Keratinocyte (primary cell): ENCODE results near the gene ACYP2. TPM values are rescaled to one million over a fixed set of nuclear protein-coding genes. Genes with fewer than 3 reads are reported as not detected.
"Not testable (repeated sequence)": the region's sequence is repeated elsewhere in the genome, so short reads cannot be mapped to it uniquely, and the experiment has no call there.

Source experiments
- DNase-seq: peaks from one replicate; pipeline ENCODE4 v3.0.0-alpha.2; 2011; ENCODE audit warnings: low read depth, missing footprints, low spot score
- FAIRE-seq: peaks from 2 replicates; lab custom pipeline; 2011; peaks lifted over from hg19 to GRCh38; lab: Jason Lieb, UNC
- H2AFZ ChIP-seq: 2 replicates; pipeline ENCODE4 v1.6.0; 2012; ENCODE audit warnings: low read length, control low read depth, inconsistent platforms; ENCODE audit not compliant: control insufficient read depth
- H3K27ac ChIP-seq: 2 replicates; pipeline ENCODE4 v1.5.1; 2011; ENCODE audit warnings: low read length; ENCODE audit not compliant: control insufficient read depth, insufficient read depth
- H3K27me3 ChIP-seq: 3 replicates; pipeline ENCODE4 v1.6.0; 2011; ENCODE audit warnings: low read length; ENCODE audit not compliant: control insufficient read depth, insufficient read depth; ENCODE audit errors: extremely low read depth
- H3K36me3 ChIP-seq, 2 experiments: 2 replicates in 1 of 2; 3 replicates in 1 of 2; pipeline ENCODE4 v1.5.1; 2011; ENCODE audit warnings: low read length in 2 of 2, mild to moderate bottlenecking in 1 of 2; ENCODE audit not compliant: control insufficient read depth in 2 of 2, insufficient read depth in 2 of 2; ENCODE audit errors: extremely low read depth in 1 of 2
- H3K4me1 ChIP-seq: 3 replicates; pipeline ENCODE4 v1.5.1; 2011; ENCODE audit warnings: low read length; ENCODE audit not compliant: control insufficient read depth, insufficient read depth; ENCODE audit errors: extremely low read depth
- H3K4me2 ChIP-seq: 3 replicates; pipeline ENCODE4 v1.6.0; 2011; ENCODE audit warnings: low read depth, low read length; ENCODE audit not compliant: control insufficient read depth, insufficient read depth; ENCODE audit errors: extremely low read depth
- H3K4me3 ChIP-seq, 3 experiments: fragments of 200-600 bp in 1 of 3; sonication (generic) in 1 of 3; 2 replicates in 2 of 3; 3 replicates in 1 of 3; pipeline ENCODE4 v1.5.1; 2011 to 2016; ENCODE audit warnings: low read length in 3 of 3, mild to moderate bottlenecking in 3 of 3, control low read depth in 2 of 3, inconsistent platforms in 1 of 3, low read depth in 1 of 3, mixed read lengths in 1 of 3, mixed run types in 1 of 3, moderate library complexity in 1 of 3; ENCODE audit not compliant: control insufficient read depth in 2 of 3, insufficient read depth in 2 of 3; ENCODE audit errors: extremely low read depth in 1 of 3
- H3K79me2 ChIP-seq: 2 replicates; pipeline ENCODE4 v1.6.0; 2012; ENCODE audit warnings: low read length; ENCODE audit not compliant: control insufficient read depth, insufficient read depth
- H3K9ac ChIP-seq: 3 replicates; pipeline ENCODE4 v1.6.0; 2011; ENCODE audit warnings: low read length; ENCODE audit not compliant: control insufficient read depth, insufficient read depth; ENCODE audit errors: extremely low read depth
- H3K9me1 ChIP-seq: 3 replicates; pipeline ENCODE4 v1.6.0; 2011; ENCODE audit warnings: low read length; ENCODE audit not compliant: control insufficient read depth, insufficient read depth; ENCODE audit errors: extremely low read depth
- H3K9me3 ChIP-seq: 2 replicates; pipeline ENCODE4 v1.5.1; 2012; ENCODE audit warnings: low read depth, low read length; ENCODE audit not compliant: control insufficient read depth
- H4K20me1 ChIP-seq: 3 replicates; pipeline ENCODE4 v1.6.0; 2011; ENCODE audit warnings: low read length; ENCODE audit not compliant: control insufficient read depth, insufficient read depth; ENCODE audit errors: extremely low read depth
- EZH2 ChIP-seq: IDR thresholded peaks from one replicate; pipeline ENCODE4 v1.6.1; 2012; ENCODE audit warnings: inconsistent platforms, mild to moderate bottlenecking, low read length, moderate library complexity
- dilution Hi-C: fragments of 300-500 bp; cut with MboI; formaldehyde crosslinking; loops from one replicate; pipeline ENCODE4 v1.7.0; 2020; ENCODE audit warnings: low sequenced_read_pairs; ENCODE audit not compliant: extremely low pct_ligation_motif_present
- polyA plus RNA-seq, 5 experiments: library from polyadenylated mRNA; depleted of rRNA in 3 of 5; stranded (reverse) in 3 of 5; stranded (forward) in 1 of 5; unstranded in 1 of 5; fragments of >200 nt; gene quantifications; 1 replicate in 1 of 5; 2 replicates in 3 of 5; 3 replicates in 1 of 5; pipeline versions ENCODE4 v1.2.1 to v1.2.3, GENCODE V29; 2011 to 2012; ENCODE audit warnings: missing spikeins in 2 of 5, low read depth in 1 of 5, low replicate concordance in 1 of 5
- TF ChIP-seq, protein P1 (sequence below), 3 experiments: IDR thresholded peaks in 1 of 3; conservative IDR thresholded peaks in 1 of 3; optimal IDR thresholded peaks in 1 of 3; 2 replicates in 2 of 3; 3 replicates in 1 of 3; pipeline versions ENCODE3 to v1.5.1; 2011; ENCODE audit warnings: low read length in 3 of 3, mild to moderate bottlenecking in 3 of 3, moderate library complexity in 2 of 3, control low read depth in 1 of 3, inconsistent platforms in 1 of 3; ENCODE audit not compliant: insufficient read depth in 2 of 3; ENCODE audit errors: extremely low read depth in 1 of 3

ACYP2 gene
- polyA plus RNA-seq, 1 donor (not counting 4 experiments of a cell fraction or from before 2014, with no cell fraction given): 8.7 TPM

GRCh38 chr2:54067851-54068375, 47.5 kb upstream of the ACYP2 start:
- TF ChIP-seq, protein P1, sequence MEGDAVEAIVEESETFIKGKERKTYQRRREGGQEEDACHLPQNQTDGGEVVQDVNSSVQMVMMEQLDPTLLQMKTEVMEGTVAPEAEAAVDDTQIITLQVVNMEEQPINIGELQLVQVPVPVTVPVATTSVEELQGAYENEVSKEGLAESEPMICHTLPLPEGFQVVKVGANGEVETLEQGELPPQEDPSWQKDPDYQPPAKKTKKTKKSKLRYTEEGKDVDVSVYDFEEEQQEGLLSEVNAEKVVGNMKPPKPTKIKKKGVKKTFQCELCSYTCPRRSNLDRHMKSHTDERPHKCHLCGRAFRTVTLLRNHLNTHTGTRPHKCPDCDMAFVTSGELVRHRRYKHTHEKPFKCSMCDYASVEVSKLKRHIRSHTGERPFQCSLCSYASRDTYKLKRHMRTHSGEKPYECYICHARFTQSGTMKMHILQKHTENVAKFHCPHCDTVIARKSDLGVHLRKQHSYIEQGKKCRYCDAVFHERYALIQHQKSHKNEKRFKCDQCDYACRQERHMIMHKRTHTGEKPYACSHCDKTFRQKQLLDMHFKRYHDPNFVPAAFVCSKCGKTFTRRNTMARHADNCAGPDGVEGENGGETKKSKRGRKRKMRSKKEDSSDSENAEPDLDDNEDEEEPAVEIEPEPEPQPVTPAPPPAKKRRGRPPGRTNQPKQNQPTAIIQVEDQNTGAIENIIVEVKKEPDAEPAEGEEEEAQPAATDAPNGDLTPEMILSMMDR (optimal IDR thresholded peaks at IDR 0.05 in 1 of 3, IDR thresholded peaks at IDR 0.05 in 1 of 3, conservative IDR thresholded peaks at IDR 0.05 in 1 of 3; ENCODE audit: extremely low read depth in 1 of 3, insufficient read depth in 2 of 3, low read length in 3 of 3): no peak
- TF ChIP-seq EZH2: no peak
- DNase-seq: no peak
- Histone ChIP-seq H3K4me3 (no peak overlapping the region), H4K20me1 (no peaks in the 10 kb centered on the region), H3K9me1 (no peaks in the 10 kb centered on the region), H3K4me1 (peaks cover 37% of the 10 kb centered on the region), H3K79me2 (no peaks in the 10 kb centered on the region), H3K27ac (no peak overlapping the region), H3K4me2 (no peak overlapping the region), H2AFZ (no peak overlapping the region), H3K9ac (no peak overlapping the region), H3K36me3 (no peaks in the 10 kb centered on the region), H3K9me3 (no peaks in the 10 kb centered on the region), H3K27me3 (no peaks in the 10 kb centered on the region)
- dilution Hi-C loops: no loop called here
- no peak for FAIRE-seq

GRCh38 chr2:54072483-54072882, 42.9 kb upstream of the ACYP2 start:
- DNase-seq: not testable (repeated sequence)

DNA sequence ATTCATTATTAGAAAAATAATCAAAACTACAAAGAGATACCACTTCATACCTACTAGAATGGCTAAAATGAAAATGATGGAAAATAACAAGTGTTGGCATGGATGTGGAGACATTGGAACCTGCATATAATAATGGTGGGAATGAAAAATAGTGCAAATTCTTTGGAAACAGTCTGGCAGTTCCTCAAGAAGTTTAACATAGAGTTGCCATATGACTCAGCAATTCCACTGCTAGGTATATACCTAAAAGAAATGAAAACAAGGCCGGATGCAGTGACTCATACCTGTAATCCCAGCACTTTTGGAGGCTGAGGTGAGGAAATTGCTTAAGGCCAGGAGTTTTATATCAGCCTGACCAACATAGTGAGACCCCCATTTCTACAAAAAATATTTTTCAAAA, 41.6 kb upstream of the ACYP2 start:
- H3K9me1 ChIP-seq: no peaks in the 10 kb centered on the region
- no peaks in the 10 kb centered on the region for H4K20me1 ChIP-seq
- peak overlapping the region; percentile 36 for H3K27ac ChIP-seq
- H3K4me1 ChIP-seq: peaks cover 9% of the 10 kb centered on the region
- FAIRE-seq: peak; percentile 69
- H3K79me2 ChIP-seq: no peaks in the 10 kb centered on the region
- no peak overlapping the region for H3K9ac ChIP-seq
- dilution Hi-C loops: no loop called here
- peak; percentile 50 for DNase-seq
- no peaks in the 10 kb centered on the region for H3K27me3 ChIP-seq
- TF ChIP-seq, protein P1 (optimal IDR thresholded peaks at IDR 0.05 in 1 of 3, IDR thresholded peaks at IDR 0.05 in 1 of 3, conservative IDR thresholded peaks at IDR 0.05 in 1 of 3; ENCODE audit: extremely low read depth in 1 of 3, insufficient read depth in 2 of 3, low read length in 3 of 3): no peak
- TF ChIP-seq EZH2: no peak
- H2AFZ ChIP-seq: no peak overlapping the region
- H3K36me3 ChIP-seq: no peaks in the 10 kb centered on the region
- H3K4me2 ChIP-seq: no peak overlapping the region
- no peak overlapping the region for H3K4me3 ChIP-seq
- no peaks in the 10 kb centered on the region for H3K9me3 ChIP-seq

More at GRCh38 chr2:54072483-54072882, 42.9 kb upstream of the ACYP2 start:
- H3K27ac ChIP-seq, H2AFZ ChIP-seq, H3K79me2 ChIP-seq, H3K36me3 ChIP-seq, H3K9me3 ChIP-seq, H3K27me3 ChIP-seq, dilution Hi-C loops, H3K4me2 ChIP-seq, H3K9me1 ChIP-seq, H3K9ac ChIP-seq, FAIRE-seq, H3K4me3 ChIP-seq, H4K20me1 ChIP-seq: not testable (repeated sequence)
- H3K4me1 ChIP-seq: peaks cover 14% of the 10 kb centered on the region
